ENCODE results near the gene PCLO.

The PCLO gene

DNA sequence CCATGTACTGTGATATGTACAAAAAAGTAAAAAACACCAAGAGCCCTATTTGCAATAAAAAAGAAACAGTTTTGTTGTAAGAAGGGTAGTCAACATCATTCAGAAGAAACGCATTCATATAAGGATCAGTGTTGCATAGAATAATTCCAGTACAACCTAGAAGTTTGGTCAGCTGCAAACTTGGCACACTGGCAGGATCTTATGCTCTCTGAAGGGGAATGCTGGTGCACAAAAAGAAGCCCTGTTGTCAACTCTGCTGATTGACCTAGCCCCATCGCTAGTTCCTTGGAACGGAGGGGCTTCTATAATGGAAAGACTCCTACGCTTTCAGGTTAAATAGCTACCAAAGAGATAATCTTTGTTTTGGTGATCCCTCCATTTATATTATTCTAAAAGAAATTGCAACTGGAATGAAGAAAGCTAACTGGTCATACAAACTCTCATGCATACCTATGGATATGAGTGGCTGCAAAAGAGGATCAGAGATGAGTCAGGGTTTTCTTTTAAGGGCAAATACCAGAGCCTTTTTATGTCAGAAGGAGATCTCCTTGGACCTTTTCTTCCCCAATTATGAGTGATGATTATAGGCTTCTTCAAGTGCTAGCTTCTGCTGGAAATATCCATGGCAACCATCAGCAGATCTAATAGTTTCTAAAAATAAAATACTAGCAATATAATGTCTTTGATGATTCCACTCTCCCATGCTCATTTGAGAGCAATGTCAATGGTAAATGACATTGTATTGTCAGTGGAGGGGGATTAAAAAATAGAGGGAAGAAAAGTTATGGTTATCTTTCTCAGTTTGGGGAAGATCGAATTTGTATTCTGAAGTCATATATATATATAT, 406.8 kb downstream of the PCLO start:
- TF ChIP-seq, protein P1, sequence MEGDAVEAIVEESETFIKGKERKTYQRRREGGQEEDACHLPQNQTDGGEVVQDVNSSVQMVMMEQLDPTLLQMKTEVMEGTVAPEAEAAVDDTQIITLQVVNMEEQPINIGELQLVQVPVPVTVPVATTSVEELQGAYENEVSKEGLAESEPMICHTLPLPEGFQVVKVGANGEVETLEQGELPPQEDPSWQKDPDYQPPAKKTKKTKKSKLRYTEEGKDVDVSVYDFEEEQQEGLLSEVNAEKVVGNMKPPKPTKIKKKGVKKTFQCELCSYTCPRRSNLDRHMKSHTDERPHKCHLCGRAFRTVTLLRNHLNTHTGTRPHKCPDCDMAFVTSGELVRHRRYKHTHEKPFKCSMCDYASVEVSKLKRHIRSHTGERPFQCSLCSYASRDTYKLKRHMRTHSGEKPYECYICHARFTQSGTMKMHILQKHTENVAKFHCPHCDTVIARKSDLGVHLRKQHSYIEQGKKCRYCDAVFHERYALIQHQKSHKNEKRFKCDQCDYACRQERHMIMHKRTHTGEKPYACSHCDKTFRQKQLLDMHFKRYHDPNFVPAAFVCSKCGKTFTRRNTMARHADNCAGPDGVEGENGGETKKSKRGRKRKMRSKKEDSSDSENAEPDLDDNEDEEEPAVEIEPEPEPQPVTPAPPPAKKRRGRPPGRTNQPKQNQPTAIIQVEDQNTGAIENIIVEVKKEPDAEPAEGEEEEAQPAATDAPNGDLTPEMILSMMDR (IDR thresholded peaks at IDR 0.05; ENCODE audit: unreplicated experiment in 3 of 3) = no peak
- Mint-ChIP-seq H3K4me1 (no peaks in the 10 kb centered on the region), H3K27me3 (ENCODE audit: low read depth) (no peaks in the 10 kb centered on the region), H3K9me3 (no peaks in the 10 kb centered on the region), H3K4me3 (no peak overlapping the region), H3K36me3 (ENCODE audit: low read depth) (no peaks in the 10 kb centered on the region), H3K27ac (no peak overlapping the region)

GRCh38 chr7:82750007-82750406, 412.7 kb downstream of the PCLO start:
- no peaks in the 10 kb centered on the region for H3K9me3 Mint-ChIP-seq
- no peaks in the 10 kb centered on the region for H3K4me1 Mint-ChIP-seq
- H3K27ac Mint-ChIP-seq = no peak overlapping the region
- TF ChIP-seq, protein P1 (IDR thresholded peaks at IDR 0.05; ENCODE audit: unreplicated experiment in 3 of 3) = no peak
- H3K36me3 Mint-ChIP-seq (ENCODE audit: low read depth) = no peaks in the 10 kb centered on the region
- H3K4me3 Mint-ChIP-seq = no peak overlapping the region
- H3K27me3 Mint-ChIP-seq (ENCODE audit: low read depth) = no peaks in the 10 kb centered on the region

- Mint-ChIP-seq H3K9me3 (no peaks in the 10 kb centered on the region), H3K27ac (no peak overlapping the region), H3K4me3 (no peak overlapping the region), H3K36me3 (ENCODE audit: low read depth) (no peaks in the 10 kb centered on the region), H3K27me3 (ENCODE audit: low read depth) (no peaks in the 10 kb centered on the region), H3K4me1 (no peaks in the 10 kb centered on the region)
- TF ChIP-seq, protein P1 (IDR thresholded peaks at IDR 0.05; ENCODE audit: unreplicated experiment in 3 of 3) = no peak
Observed at GRCh38 chr7:82745820-82746219, 416.9 kb downstream of the PCLO start.

DNA sequence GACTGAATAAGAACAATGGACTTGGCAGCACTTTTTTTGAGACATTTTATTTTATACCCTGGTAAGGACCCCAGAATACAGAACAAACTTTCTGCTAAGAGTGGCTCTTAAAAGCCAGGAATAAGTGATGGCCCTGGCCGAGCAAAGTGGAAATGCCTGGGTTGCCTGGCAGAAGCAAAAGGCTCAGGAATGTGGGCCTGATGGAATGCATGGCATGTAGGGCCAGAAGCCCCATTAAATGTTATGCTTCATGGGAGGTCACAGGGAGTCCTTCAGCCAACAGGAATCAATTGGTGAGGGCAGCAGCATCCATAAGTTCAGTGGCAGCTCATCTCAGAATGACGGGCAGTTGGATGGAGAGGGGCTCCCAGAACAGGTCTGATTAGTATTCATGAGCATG, 417.6 kb downstream of the PCLO start:
- Mint-ChIP-seq H3K4me1 (no peaks in the 10 kb centered on the region), H3K4me3 (no peak overlapping the region), H3K27ac (no peak overlapping the region), H3K27me3 (ENCODE audit: low read depth) (no peaks in the 10 kb centered on the region), H3K36me3 (ENCODE audit: low read depth) (no peaks in the 10 kb centered on the region), H3K9me3 (no peaks in the 10 kb centered on the region)
- TF ChIP-seq, protein P1 (IDR thresholded peaks at IDR 0.05; ENCODE audit: unreplicated experiment in 3 of 3) = no peak

DNA sequence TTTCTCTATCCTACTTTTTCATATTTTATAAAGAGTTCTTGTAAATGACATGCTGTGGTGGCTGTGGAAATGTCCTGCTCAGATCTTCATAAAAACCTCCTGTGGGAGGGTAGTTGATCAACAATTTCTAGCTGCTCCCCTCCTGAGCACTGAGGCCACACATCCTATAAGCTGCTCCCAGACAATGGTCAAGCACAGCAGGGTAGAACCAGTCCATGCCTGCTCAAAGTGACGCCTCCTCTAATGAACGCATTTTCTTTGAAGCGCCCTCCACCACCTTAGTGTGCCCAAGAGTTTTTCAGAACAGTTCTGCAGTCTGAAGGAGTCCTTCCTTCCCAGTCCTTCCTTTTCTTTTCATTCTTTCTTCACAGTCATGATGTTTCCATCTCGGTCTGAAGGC, 420.5 kb downstream of the PCLO start:
- H3K27ac Mint-ChIP-seq = no peak overlapping the region
- no peak overlapping the region for H3K4me3 Mint-ChIP-seq
- no peaks in the 10 kb centered on the region for H3K9me3 Mint-ChIP-seq
- H3K36me3 Mint-ChIP-seq (ENCODE audit: low read depth) = no peaks in the 10 kb centered on the region
- no peaks in the 10 kb centered on the region for H3K4me1 Mint-ChIP-seq
- TF ChIP-seq, protein P1 (IDR thresholded peaks at IDR 0.05; ENCODE audit: unreplicated experiment in 3 of 3) = no peak
- H3K27me3 Mint-ChIP-seq (ENCODE audit: low read depth) = no peaks in the 10 kb centered on the region

- TF ChIP-seq, protein P1 (IDR thresholded peaks at IDR 0.05; ENCODE audit: unreplicated experiment in 3 of 3) = no peak
- Mint-ChIP-seq H3K4me1 (no peaks in the 10 kb centered on the region), H3K9me3 (no peaks in the 10 kb centered on the region), H3K4me3 (no peak overlapping the region), H3K36me3 (ENCODE audit: low read depth) (no peaks in the 10 kb centered on the region), H3K27ac (no peak overlapping the region), H3K27me3 (ENCODE audit: low read depth) (no peaks in the 10 kb centered on the region)
Observed at GRCh38 chr7:82741493-82741892, 421.2 kb downstream of the PCLO start.

All from nephron (organoid).